HUES6 (cell line): ENCODE data around the gene HRG.
"Not testable (repeated sequence)": the region's sequence is repeated elsewhere in the genome, so short reads cannot be mapped to it uniquely, and the experiment has no call there.

ENCODE experiments used
- H3K27ac ChIP-seq: 2 replicates; pipeline ENCODE4 v1.7.0; 2013; ENCODE audit warnings: low read depth, mild to moderate bottlenecking, low read length, inconsistent platforms
- H3K27me3 ChIP-seq: 2 replicates; pipeline ENCODE4 v1.6.1; 2013; ENCODE audit warnings: low read length; ENCODE audit not compliant: control insufficient read depth, insufficient read depth
- H3K36me3 ChIP-seq: 2 replicates; pipeline ENCODE4 v1.6.1; 2013; ENCODE audit warnings: low read length; ENCODE audit not compliant: control insufficient read depth, insufficient read depth
- H3K4me1 ChIP-seq: 2 replicates; pipeline ENCODE4 v1.6.1; 2013; ENCODE audit warnings: low read length; ENCODE audit not compliant: control insufficient read depth, insufficient read depth
- H3K4me3 ChIP-seq: 2 replicates; pipeline ENCODE4 v1.5.1; 2013; ENCODE audit warnings: low read depth, low read length
- H3K9ac ChIP-seq: one replicate; pipeline ENCODE4 v1.6.1; 2013; ENCODE audit warnings: mild to moderate bottlenecking, low read length
- H3K9me3 ChIP-seq: 2 replicates; pipeline ENCODE4 v1.6.1; 2013; ENCODE audit warnings: low read depth, low read length; ENCODE audit not compliant: control insufficient read depth, insufficient read depth

The HRG gene

GRCh38 chr3:186625600-186626042 lies 40.2 kb upstream of the HRG start:
- Histone ChIP-seq H3K4me3 (no peak overlapping the region), H3K36me3 (no peaks in the 10 kb centered on the region), H3K9ac (no peak overlapping the region), H3K9me3 (no peaks in the 10 kb centered on the region), H3K4me1 (no peaks in the 10 kb centered on the region; the same call in 1 of the 2 replicates), H3K27me3 (no peaks in the 10 kb centered on the region), H3K27ac (no peak overlapping the region)

- Histone ChIP-seq H3K36me3 (no peaks in the 10 kb centered on the region), H3K27me3 (no peaks in the 10 kb centered on the region), H3K9me3 (no peaks in the 10 kb centered on the region), H3K27ac (no peak overlapping the region), H3K9ac (no peak overlapping the region), H3K4me3 (no peak overlapping the region), H3K4me1 (peaks cover 3% of the 10 kb centered on the region)
Observed at GRCh38 chr3:186626254-186626847, 39.5 kb upstream of the HRG start.

- Histone ChIP-seq H3K36me3 (no peaks in the 10 kb centered on the region), H3K27me3 (no peaks in the 10 kb centered on the region), H3K4me1 (peaks cover 3% of the 10 kb centered on the region), H3K4me3 (no peak overlapping the region), H3K27ac (no peak overlapping the region), H3K9ac (no peak overlapping the region), H3K9me3 (no peaks in the 10 kb centered on the region)
Observed at GRCh38 chr3:186627852-186628414, 37.9 kb upstream of the HRG start.

- no peaks in the 10 kb centered on the region for H3K36me3 ChIP-seq
- H3K4me3 ChIP-seq = no peak overlapping the region
- peaks cover 3% of the 10 kb centered on the region for H3K4me1 ChIP-seq
- no peaks in the 10 kb centered on the region for H3K9me3 ChIP-seq
- no peak overlapping the region for H3K9ac ChIP-seq
- no peaks in the 10 kb centered on the region for H3K27me3 ChIP-seq
- no peak overlapping the region for H3K27ac ChIP-seq
Observed at GRCh38 chr3:186628756-186629155, 37.1 kb upstream of the HRG start.

- Histone ChIP-seq H3K27ac (no peak overlapping the region), H3K27me3 (no peaks in the 10 kb centered on the region), H3K4me3 (no peak overlapping the region), H3K36me3 (no peaks in the 10 kb centered on the region), H3K4me1 (peaks cover 3% of the 10 kb centered on the region), H3K9ac (no peak overlapping the region), H3K9me3 (no peaks in the 10 kb centered on the region)
Observed at GRCh38 chr3:186630950-186631641, 34.7 kb upstream of the HRG start.

- Histone ChIP-seq H3K36me3 (no peaks in the 10 kb centered on the region), H3K9me3 (no peaks in the 10 kb centered on the region), H3K4me1 (peaks cover 3% of the 10 kb centered on the region), H3K27ac (no peak overlapping the region), H3K4me3 (no peak overlapping the region), H3K27me3 (no peaks in the 10 kb centered on the region), H3K9ac (no peak overlapping the region)
Observed at GRCh38 chr3:186633481-186633880, 32.3 kb upstream of the HRG start.

GRCh38 chr3:186634207-186634606 lies 31.6 kb upstream of the HRG start:
- H3K4me1 ChIP-seq, H3K27ac ChIP-seq, H3K9me3 ChIP-seq, H3K9ac ChIP-seq, H3K36me3 ChIP-seq, H3K4me3 ChIP-seq, H3K27me3 ChIP-seq: not testable (repeated sequence)

GRCh38 chr3:186635532-186635931 lies 30.3 kb upstream of the HRG start:
- Histone ChIP-seq H3K4me3 (no peak overlapping the region), H3K36me3 (no peaks in the 10 kb centered on the region), H3K9me3 (no peaks in the 10 kb centered on the region), H3K27me3 (no peaks in the 10 kb centered on the region), H3K27ac (no peak overlapping the region), H3K9ac (no peak overlapping the region), H3K4me1 (peaks cover 11% of the 10 kb centered on the region)

- H3K4me1 ChIP-seq = peaks cover 14% of the 10 kb centered on the region
Observed at GRCh38 chr3:186636536-186636935, 29.3 kb upstream of the HRG start.

GRCh38 chr3:186637686-186638085 lies 28.1 kb upstream of the HRG start:
- no peaks in the 10 kb centered on the region for H3K27me3 ChIP-seq
- no peak overlapping the region for H3K27ac ChIP-seq
- H3K9me3 ChIP-seq = no peaks in the 10 kb centered on the region
- H3K4me3 ChIP-seq = no peak overlapping the region
- no peaks in the 10 kb centered on the region for H3K36me3 ChIP-seq
- H3K4me1 ChIP-seq = peaks cover 20% of the 10 kb centered on the region
- no peak overlapping the region for H3K9ac ChIP-seq

More at GRCh38 chr3:186636536-186636935, 29.3 kb upstream of the HRG start:
- Histone ChIP-seq H3K27me3 (no peaks in the 10 kb centered on the region), H3K36me3 (no peaks in the 10 kb centered on the region), H3K27ac (no peak overlapping the region), H3K9ac (no peak overlapping the region), H3K4me3 (no peak overlapping the region), H3K9me3 (no peaks in the 10 kb centered on the region)

- no peak overlapping the region for H3K27ac ChIP-seq
- H3K4me3 ChIP-seq = no peak overlapping the region
- peaks cover 26% of the 10 kb centered on the region for H3K4me1 ChIP-seq
- H3K9me3 ChIP-seq = no peaks in the 10 kb centered on the region
- no peaks in the 10 kb centered on the region for H3K27me3 ChIP-seq
- no peaks in the 10 kb centered on the region for H3K36me3 ChIP-seq
- no peak overlapping the region for H3K9ac ChIP-seq
Observed at GRCh38 chr3:186638259-186638658, 27.6 kb upstream of the HRG start.
